Left ventricle myocardium inferior (tissue), 1 donor: Measurements from ENCODE around the gene HDGFL2. TPM values are rescaled to one million over a fixed set of nuclear protein-coding genes. Genes with fewer than 3 reads are reported as not detected.

Experiments used
- DNase-seq: peaks from one replicate; pipeline ENCODE4 v3.0.0-alpha.2; 2020
- H3K27ac ChIP-seq: fragments of 200-600 bp; replicated peaks from 2 replicates; pipeline ENCODE4 v1.8.0; 2021
- H3K27me3 ChIP-seq: fragments of 200-600 bp; 2 replicates; pipeline ENCODE4 v1.8.0; 2021; ENCODE audit warnings: low read depth
- H3K36me3 ChIP-seq: fragments of 200-600 bp; 2 replicates; pipeline ENCODE4 v1.8.0; 2021
- H3K4me1 ChIP-seq: fragments of 200-600 bp; 2 replicates; pipeline ENCODE4 v1.8.0; 2021
- H3K4me3 ChIP-seq: fragments of 200-600 bp; 2 replicates; pipeline ENCODE4 v1.8.0; 2021; ENCODE audit warnings: mild to moderate bottlenecking, moderate library complexity
- H3K9me3 ChIP-seq: fragments of 200-600 bp; replicated peaks from 2 replicates; pipeline ENCODE4 v1.8.0; 2021
- CTCF ChIP-seq: fragments of 200-600 bp; IDR thresholded peaks from 2 replicates; pipeline ENCODE4 v1.8.0; 2021; ENCODE audit warnings: antibody characterized with exemption, mild to moderate bottlenecking, borderline replicate concordance
- intact Hi-C: fragments of 100-400 bp; cut with micrococcal nuclease; formaldehyde crosslinking; loops from one replicate; pipeline ENCODE4 v1.11.0; 2022
- total RNA-seq: library from RNA; stranded (reverse); fragmentation: NEBNext Ultra II Directional; extraction: Animal tissue kit (Norgen Biotek cat#: 25700); gene quantifications from one replicate; pipeline ENCODE4 v1.2.1, GENCODE V29; 2021
- donor health status: DM: no; HTN: yes; CAD: no; lungs with severe emphysema.

The HDGFL2 gene
- total RNA-seq, 1 donor from 2014 or later, result 22.8 TPM

GRCh38 chr19:4456476-4456842, 15.6 kb upstream of the HDGFL2 start:
- Histone ChIP-seq H3K4me1 (peaks cover 43% of the 10 kb centered on the region), H3K27me3 (no peaks in the 10 kb centered on the region), H3K9me3 (no peaks in the 10 kb centered on the region), H3K36me3 (peaks cover 29% of the 10 kb centered on the region), H3K27ac (peak overlapping the region; percentile 93), H3K4me3 (peak overlapping the region; percentile 80)
- intact Hi-C loops, result no loop called here
- no peak for DNase-seq
- TF ChIP-seq CTCF, result no peak

GRCh38 chr19:4456843-4457653, 15.0 kb upstream of the HDGFL2 start:
- Histone ChIP-seq H3K27ac (peak overlapping the region; percentile 93), H3K4me3 (peak overlapping the region; percentile 80), H3K36me3 (peaks cover 24% of the 10 kb centered on the region), H3K4me1 (peaks cover 43% of the 10 kb centered on the region), H3K27me3 (no peaks in the 10 kb centered on the region), H3K9me3 (no peaks in the 10 kb centered on the region)
- intact Hi-C loops, result no loop called here
- peak; percentile 51 for DNase-seq
- no peak for TF ChIP-seq CTCF

GRCh38 chr19:4457654-4458395, 14.3 kb upstream of the HDGFL2 start, which contains the start of gene UBXN6:
Gene UBXN6 (minus strand): TSS chr19:4457794. CDS start chr19:4457697, 97 bp downstream.
- Histone ChIP-seq H3K9me3 (no peaks in the 10 kb centered on the region), H3K27me3 (no peaks in the 10 kb centered on the region), H3K4me3 (peak within 1 kb of the TSS; percentile 80), H3K4me1 (peaks cover 43% of the 10 kb centered on the region), H3K27ac (peak within 1 kb of the TSS; percentile 93), H3K36me3 (peaks cover 16% of the 10 kb centered on the region)
- DNase-seq, result peak; percentile 97
- peak; percentile 37 for TF ChIP-seq CTCF
- intact Hi-C loops, result no loop called here

GRCh38 chr19:4464815-4465581, 7.1 kb upstream of the HDGFL2 start:
- Histone ChIP-seq H3K9me3 (no peaks in the 10 kb centered on the region), H3K36me3 (no peaks in the 10 kb centered on the region), H3K27me3 (no peaks in the 10 kb centered on the region), H3K4me3 (no peak overlapping the region), H3K27ac (no peak overlapping the region), H3K4me1 (no peaks in the 10 kb centered on the region)
- TF ChIP-seq CTCF, result no peak
- intact Hi-C loops, result no loop called here
- DNase-seq, result no peak

GRCh38 chr19:4467835-4468234, 4.3 kb upstream of the HDGFL2 start:
- Histone ChIP-seq H3K4me1 (peaks cover 14% of the 10 kb centered on the region), H3K36me3 (no peaks in the 10 kb centered on the region), H3K9me3 (no peaks in the 10 kb centered on the region), H3K27me3 (no peaks in the 10 kb centered on the region), H3K27ac (no peak overlapping the region), H3K4me3 (no peak overlapping the region)
- intact Hi-C loops, result no loop called here
- DNase-seq, result no peak
- no peak for TF ChIP-seq CTCF
